Keratinocyte (primary cell): ENCODE data around the gene C5. TPM values are rescaled to one million over a fixed set of nuclear protein-coding genes. Genes with fewer than 3 reads are reported as not detected.
"Not testable (repeated sequence)": the region's sequence is repeated elsewhere in the genome, so short reads cannot be mapped to it uniquely, and the experiment has no call there.

ENCODE experiments used
- DNase-seq: peaks from one replicate; pipeline ENCODE4 v3.0.0-alpha.2; 2011; ENCODE audit warnings: low read depth, missing footprints, low spot score
- FAIRE-seq: peaks from 2 replicates; lab custom pipeline; 2011; peaks lifted over from hg19 to GRCh38; lab: Jason Lieb, UNC
- H2AFZ ChIP-seq: 2 replicates; pipeline ENCODE4 v1.6.0; 2012; ENCODE audit warnings: low read length, control low read depth, inconsistent platforms; ENCODE audit not compliant: control insufficient read depth
- H3K27ac ChIP-seq: 2 replicates; pipeline ENCODE4 v1.5.1; 2011; ENCODE audit warnings: low read length; ENCODE audit not compliant: control insufficient read depth, insufficient read depth
- H3K27me3 ChIP-seq: 3 replicates; pipeline ENCODE4 v1.6.0; 2011; ENCODE audit warnings: low read length; ENCODE audit not compliant: control insufficient read depth, insufficient read depth; ENCODE audit errors: extremely low read depth
- H3K36me3 ChIP-seq, 2 experiments: 2 replicates in 1 of 2; 3 replicates in 1 of 2; pipeline ENCODE4 v1.5.1; 2011; ENCODE audit warnings: low read length in 2 of 2, mild to moderate bottlenecking in 1 of 2; ENCODE audit not compliant: control insufficient read depth in 2 of 2, insufficient read depth in 2 of 2; ENCODE audit errors: extremely low read depth in 1 of 2
- H3K4me1 ChIP-seq: 3 replicates; pipeline ENCODE4 v1.5.1; 2011; ENCODE audit warnings: low read length; ENCODE audit not compliant: control insufficient read depth, insufficient read depth; ENCODE audit errors: extremely low read depth
- H3K4me2 ChIP-seq: 3 replicates; pipeline ENCODE4 v1.6.0; 2011; ENCODE audit warnings: low read depth, low read length; ENCODE audit not compliant: control insufficient read depth, insufficient read depth; ENCODE audit errors: extremely low read depth
- H3K4me3 ChIP-seq, 3 experiments: fragments of 200-600 bp in 1 of 3; sonication (generic) in 1 of 3; 2 replicates in 2 of 3; 3 replicates in 1 of 3; pipeline ENCODE4 v1.5.1; 2011 to 2016; ENCODE audit warnings: low read length in 3 of 3, mild to moderate bottlenecking in 3 of 3, control low read depth in 2 of 3, inconsistent platforms in 1 of 3, low read depth in 1 of 3, mixed read lengths in 1 of 3, mixed run types in 1 of 3, moderate library complexity in 1 of 3; ENCODE audit not compliant: control insufficient read depth in 2 of 3, insufficient read depth in 2 of 3; ENCODE audit errors: extremely low read depth in 1 of 3
- H3K79me2 ChIP-seq: 2 replicates; pipeline ENCODE4 v1.6.0; 2012; ENCODE audit warnings: low read length; ENCODE audit not compliant: control insufficient read depth, insufficient read depth
- H3K9ac ChIP-seq: 3 replicates; pipeline ENCODE4 v1.6.0; 2011; ENCODE audit warnings: low read length; ENCODE audit not compliant: control insufficient read depth, insufficient read depth; ENCODE audit errors: extremely low read depth
- H3K9me1 ChIP-seq: 3 replicates; pipeline ENCODE4 v1.6.0; 2011; ENCODE audit warnings: low read length; ENCODE audit not compliant: control insufficient read depth, insufficient read depth; ENCODE audit errors: extremely low read depth
- H3K9me3 ChIP-seq: 2 replicates; pipeline ENCODE4 v1.5.1; 2012; ENCODE audit warnings: low read depth, low read length; ENCODE audit not compliant: control insufficient read depth
- H4K20me1 ChIP-seq: 3 replicates; pipeline ENCODE4 v1.6.0; 2011; ENCODE audit warnings: low read length; ENCODE audit not compliant: control insufficient read depth, insufficient read depth; ENCODE audit errors: extremely low read depth
- EZH2 ChIP-seq: IDR thresholded peaks from one replicate; pipeline ENCODE4 v1.6.1; 2012; ENCODE audit warnings: inconsistent platforms, mild to moderate bottlenecking, low read length, moderate library complexity
- dilution Hi-C: fragments of 300-500 bp; cut with MboI; formaldehyde crosslinking; loops from one replicate; pipeline ENCODE4 v1.7.0; 2020; ENCODE audit warnings: low sequenced_read_pairs; ENCODE audit not compliant: extremely low pct_ligation_motif_present
- polyA plus RNA-seq, 5 experiments: library from polyadenylated mRNA; depleted of rRNA in 3 of 5; stranded (reverse) in 3 of 5; stranded (forward) in 1 of 5; unstranded in 1 of 5; fragments of >200 nt; gene quantifications; 1 replicate in 1 of 5; 2 replicates in 3 of 5; 3 replicates in 1 of 5; pipeline versions ENCODE4 v1.2.1 to v1.2.3, GENCODE V29; 2011 to 2012; ENCODE audit warnings: missing spikeins in 2 of 5, low read depth in 1 of 5, low replicate concordance in 1 of 5
- TF ChIP-seq, protein P1 (sequence below), 3 experiments: IDR thresholded peaks in 1 of 3; conservative IDR thresholded peaks in 1 of 3; optimal IDR thresholded peaks in 1 of 3; 2 replicates in 2 of 3; 3 replicates in 1 of 3; pipeline versions ENCODE3 to v1.5.1; 2011; ENCODE audit warnings: low read length in 3 of 3, mild to moderate bottlenecking in 3 of 3, moderate library complexity in 2 of 3, control low read depth in 1 of 3, inconsistent platforms in 1 of 3; ENCODE audit not compliant: insufficient read depth in 2 of 3; ENCODE audit errors: extremely low read depth in 1 of 3

The C5 gene
- polyA plus RNA-seq, 1 donor (not counting 4 experiments of a cell fraction or from before 2014, with no cell fraction given), result 0.76 TPM

- Histone ChIP-seq H2AFZ (no peak overlapping the region), H3K9me3 (no peaks in the 10 kb centered on the region), H3K27me3 (no peaks in the 10 kb centered on the region), H3K27ac (no peak overlapping the region), H3K4me3 (no peak overlapping the region), H3K9ac (no peak overlapping the region), H3K36me3 (no peaks in the 10 kb centered on the region), H3K79me2 (no peaks in the 10 kb centered on the region), H3K9me1 (no peaks in the 10 kb centered on the region), H4K20me1 (no peaks in the 10 kb centered on the region), H3K4me2 (no peak overlapping the region), H3K4me1 (no peaks in the 10 kb centered on the region)
- FAIRE-seq (no peak), DNase-seq (no peak)
- dilution Hi-C loops, result no loop called here
- TF ChIP-seq, protein P1, sequence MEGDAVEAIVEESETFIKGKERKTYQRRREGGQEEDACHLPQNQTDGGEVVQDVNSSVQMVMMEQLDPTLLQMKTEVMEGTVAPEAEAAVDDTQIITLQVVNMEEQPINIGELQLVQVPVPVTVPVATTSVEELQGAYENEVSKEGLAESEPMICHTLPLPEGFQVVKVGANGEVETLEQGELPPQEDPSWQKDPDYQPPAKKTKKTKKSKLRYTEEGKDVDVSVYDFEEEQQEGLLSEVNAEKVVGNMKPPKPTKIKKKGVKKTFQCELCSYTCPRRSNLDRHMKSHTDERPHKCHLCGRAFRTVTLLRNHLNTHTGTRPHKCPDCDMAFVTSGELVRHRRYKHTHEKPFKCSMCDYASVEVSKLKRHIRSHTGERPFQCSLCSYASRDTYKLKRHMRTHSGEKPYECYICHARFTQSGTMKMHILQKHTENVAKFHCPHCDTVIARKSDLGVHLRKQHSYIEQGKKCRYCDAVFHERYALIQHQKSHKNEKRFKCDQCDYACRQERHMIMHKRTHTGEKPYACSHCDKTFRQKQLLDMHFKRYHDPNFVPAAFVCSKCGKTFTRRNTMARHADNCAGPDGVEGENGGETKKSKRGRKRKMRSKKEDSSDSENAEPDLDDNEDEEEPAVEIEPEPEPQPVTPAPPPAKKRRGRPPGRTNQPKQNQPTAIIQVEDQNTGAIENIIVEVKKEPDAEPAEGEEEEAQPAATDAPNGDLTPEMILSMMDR (optimal IDR thresholded peaks at IDR 0.05 in 1 of 3, IDR thresholded peaks at IDR 0.05 in 1 of 3, conservative IDR thresholded peaks at IDR 0.05 in 1 of 3; ENCODE audit: extremely low read depth in 1 of 3, insufficient read depth in 2 of 3, low read length in 3 of 3), result no peak
- TF ChIP-seq EZH2, result no peak
Measured at GRCh38 chr9:121095057-121095456, 45.0 kb upstream of the C5 start.

DNA sequence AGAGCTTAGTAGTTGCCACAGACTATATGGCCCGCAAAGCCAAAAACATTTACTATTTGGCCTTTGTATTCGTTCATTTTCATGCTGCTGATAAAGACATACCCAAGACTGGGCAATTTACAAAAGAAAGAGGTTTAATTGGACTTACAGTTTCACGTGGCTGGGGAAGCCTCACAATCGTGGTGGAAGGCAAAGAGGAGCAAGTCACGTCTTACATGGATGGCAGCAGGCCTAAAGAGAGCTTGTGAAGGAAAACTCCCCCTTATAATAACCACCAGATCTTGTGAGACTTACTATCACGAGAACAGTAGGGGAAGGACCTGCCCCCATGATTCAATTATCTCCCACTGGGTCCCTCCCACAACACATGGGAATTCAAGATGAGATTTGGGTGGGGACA, 40.7 kb upstream of the C5 start:
- H2AFZ ChIP-seq, H3K4me2 ChIP-seq, H3K4me1 ChIP-seq, H4K20me1 ChIP-seq, H3K9me3 ChIP-seq, DNase-seq, FAIRE-seq, H3K27ac ChIP-seq, H3K36me3 ChIP-seq, H3K9me1 ChIP-seq, H3K4me3 ChIP-seq, H3K9ac ChIP-seq, H3K27me3 ChIP-seq, dilution Hi-C loops, H3K79me2 ChIP-seq: not testable (repeated sequence)

- Histone ChIP-seq H4K20me1 (no peaks in the 10 kb centered on the region), H3K9ac (no peak overlapping the region), H3K9me1 (no peaks in the 10 kb centered on the region), H3K36me3 (no peaks in the 10 kb centered on the region), H3K9me3 (no peaks in the 10 kb centered on the region), H3K27ac (no peak overlapping the region), H3K4me1 (no peaks in the 10 kb centered on the region), H3K4me3 (no peak overlapping the region), H3K27me3 (no peaks in the 10 kb centered on the region), H2AFZ (no peak overlapping the region), H3K79me2 (no peaks in the 10 kb centered on the region), H3K4me2 (no peak overlapping the region)
- FAIRE-seq, result no peak
- dilution Hi-C loops, result no loop called here
- no peak for TF ChIP-seq EZH2
- TF ChIP-seq, protein P1 (optimal IDR thresholded peaks at IDR 0.05 in 1 of 3, IDR thresholded peaks at IDR 0.05 in 1 of 3, conservative IDR thresholded peaks at IDR 0.05 in 1 of 3; ENCODE audit: extremely low read depth in 1 of 3, insufficient read depth in 2 of 3, low read length in 3 of 3), result no peak
- no peak for DNase-seq
Measured at GRCh38 chr9:121088576-121088975, 38.5 kb upstream of the C5 start.
